ENCODE measurements around the gene OR1K1.

OR1K1 gene

GRCh38 chr9:122785269-122785668 lies 14.7 kb upstream of the OR1K1 start:
- Histone ChIP-seq H2BK120ac (ENCODE audit: low read depth, low read length) (no peak overlapping the region), H2AK5ac (ENCODE audit: low read length, severe bottlenecking) (no peak overlapping the region), H2BK15ac (ENCODE audit: low read depth, poor library complexity, severe bottlenecking) (no peak overlapping the region), H3K4me1 (ENCODE audit: control insufficient read depth, insufficient read depth, low read depth, low read length) (no peaks in the 10 kb centered on the region), H3K4ac (ENCODE audit: low read depth in 1 of 2, low read length in 2 of 2) (no peak overlapping the region), H4K91ac (ENCODE audit: low read length) (no peak overlapping the region), H2BK12ac (ENCODE audit: low read length in 2 of 2) (no peak overlapping the region), H3K4me2 (ENCODE audit: low read length, poor library complexity, severe bottlenecking) (no peak overlapping the region), H3K27me3 (ENCODE audit: control insufficient read depth in 1 of 2, insufficient read depth in 1 of 2, low read length in 2 of 2) (peaks cover 0 to 5% of the 10 kb centered on the region in 2 experiments), H3K79me1 (replicated peaks; ENCODE audit: low read length, poor library complexity, severe bottlenecking) (no peaks in the 10 kb centered on the region), H3K18ac (ENCODE audit: low read depth in 1 of 2, low read length in 2 of 2) (no peak overlapping the region), H3K27ac (ENCODE audit: low read length, poor library complexity, severe bottlenecking) (no peak overlapping the region), H3K9me3 (ENCODE audit: control insufficient read depth, low read length) (no peaks in the 10 kb centered on the region), H2AFZ (ENCODE audit: low read depth, low read length) (no peak overlapping the region), H3K9ac (ENCODE audit: low read length) (no peak overlapping the region), H4K8ac (ENCODE audit: low read length) (no peak overlapping the region), H3K36me3 (ENCODE audit: control insufficient read depth in 1 of 2, insufficient read depth in 2 of 2, low read depth in 1 of 2, low read length in 2 of 2) (peaks cover 0 to 3% of the 10 kb centered on the region in 2 experiments), H3K4me3 (ENCODE audit: insufficient read depth in 1 of 2, low read depth in 1 of 2, low read length in 2 of 2) (no peak overlapping the region), H3K14ac (ENCODE audit: low read length in 2 of 2) (no peak overlapping the region), H2BK5ac (ENCODE audit: low read depth, low read length, poor library complexity, severe bottlenecking) (no peak overlapping the region), H3K23ac (ENCODE audit: low read length in 2 of 2) (no peak overlapping the region)
- DNase-seq = peak; percentile 34

GRCh38 chr9:122786338-122786737 lies 13.6 kb upstream of the OR1K1 start:
- Histone ChIP-seq H3K27ac (ENCODE audit: low read length, poor library complexity, severe bottlenecking) (no peak overlapping the region), H2BK120ac (ENCODE audit: low read depth, low read length) (no peak overlapping the region), H3K36me3 (ENCODE audit: control insufficient read depth in 1 of 2, insufficient read depth in 2 of 2, low read depth in 1 of 2, low read length in 2 of 2) (peaks cover 0 to 3% of the 10 kb centered on the region in 2 experiments), H4K91ac (ENCODE audit: low read length) (no peak overlapping the region), H3K4me3 (ENCODE audit: insufficient read depth in 1 of 2, low read depth in 1 of 2, low read length in 2 of 2) (no peak overlapping the region), H3K79me1 (replicated peaks; ENCODE audit: low read length, poor library complexity, severe bottlenecking) (no peaks in the 10 kb centered on the region), H3K4ac (ENCODE audit: low read depth in 1 of 2, low read length in 2 of 2) (no peak overlapping the region), H3K9me3 (ENCODE audit: control insufficient read depth, low read length) (no peaks in the 10 kb centered on the region), H3K23ac (ENCODE audit: low read length in 2 of 2) (no peak overlapping the region), H3K27me3 (ENCODE audit: control insufficient read depth in 1 of 2, insufficient read depth in 1 of 2, low read length in 2 of 2) (peaks cover 0 to 5% of the 10 kb centered on the region in 2 experiments), H2BK5ac (ENCODE audit: low read depth, low read length, poor library complexity, severe bottlenecking) (no peak overlapping the region), H3K18ac (ENCODE audit: low read depth in 1 of 2, low read length in 2 of 2) (no peak overlapping the region), H2AFZ (ENCODE audit: low read depth, low read length) (no peak overlapping the region), H2BK12ac (ENCODE audit: low read length in 2 of 2) (no peak overlapping the region), H3K9ac (ENCODE audit: low read length) (no peak overlapping the region), H4K8ac (ENCODE audit: low read length) (no peak overlapping the region), H2AK5ac (ENCODE audit: low read length, severe bottlenecking) (no peak overlapping the region), H3K4me1 (ENCODE audit: control insufficient read depth, insufficient read depth, low read depth, low read length) (no peaks in the 10 kb centered on the region), H2BK15ac (ENCODE audit: low read depth, poor library complexity, severe bottlenecking) (no peak overlapping the region), H3K14ac (ENCODE audit: low read length in 2 of 2) (no peak overlapping the region), H3K4me2 (ENCODE audit: low read length, poor library complexity, severe bottlenecking) (no peak overlapping the region)
- no peak for DNase-seq
- 85% methylated on average over 3 of the region's 4 CpGs for WGBS

- Histone ChIP-seq H3K27me3 (ENCODE audit: control insufficient read depth in 1 of 2, insufficient read depth in 1 of 2, low read length in 2 of 2) (peaks cover 0 to 11% of the 10 kb centered on the region in 2 experiments), H3K9me3 (ENCODE audit: control insufficient read depth, low read length) (no peaks in the 10 kb centered on the region), H2AK5ac (ENCODE audit: low read length, severe bottlenecking) (no peak within 1 kb of the TSS), H3K4me3 (ENCODE audit: insufficient read depth in 1 of 2, low read depth in 1 of 2, low read length in 2 of 2) (no peak within 1 kb of the TSS), H3K4me1 (ENCODE audit: control insufficient read depth, insufficient read depth, low read depth, low read length) (no peaks in the 10 kb centered on the region), H2BK15ac (ENCODE audit: low read depth, poor library complexity, severe bottlenecking) (no peak within 1 kb of the TSS), H3K23ac (ENCODE audit: low read length in 2 of 2) (no peak within 1 kb of the TSS), H3K14ac (ENCODE audit: low read length in 2 of 2) (no peak within 1 kb of the TSS), H3K18ac (ENCODE audit: low read depth in 1 of 2, low read length in 2 of 2) (no peak within 1 kb of the TSS), H3K9ac (ENCODE audit: low read length) (no peak within 1 kb of the TSS), H3K4ac (ENCODE audit: low read depth in 1 of 2, low read length in 2 of 2) (no peak within 1 kb of the TSS), H2BK12ac (ENCODE audit: low read length in 2 of 2) (no peak within 1 kb of the TSS), H2AFZ (ENCODE audit: low read depth, low read length) (no peak within 1 kb of the TSS), H4K8ac (ENCODE audit: low read length) (no peak within 1 kb of the TSS), H2BK120ac (ENCODE audit: low read depth, low read length) (no peak within 1 kb of the TSS), H3K4me2 (ENCODE audit: low read length, poor library complexity, severe bottlenecking) (no peak within 1 kb of the TSS), H3K27ac (ENCODE audit: low read length, poor library complexity, severe bottlenecking) (no peak within 1 kb of the TSS), H4K91ac (ENCODE audit: low read length) (no peak within 1 kb of the TSS), H3K36me3 (ENCODE audit: control insufficient read depth in 1 of 2, insufficient read depth in 2 of 2, low read depth in 1 of 2, low read length in 2 of 2) (peaks cover 0 to 3% of the 10 kb centered on the region in 2 experiments), H2BK5ac (ENCODE audit: low read depth, low read length, poor library complexity, severe bottlenecking) (no peak within 1 kb of the TSS), H3K79me1 (replicated peaks; ENCODE audit: low read length, poor library complexity, severe bottlenecking) (no peaks in the 10 kb centered on the region)
- no peak for DNase-seq
- 90% methylated on average over 12 of the region's 12 CpGs for WGBS
Measured at GRCh38 chr9:122788831-122789230, 11.1 kb upstream of the OR1K1 start, which contains the start of gene OR5C1. Gene OR5C1, plus strand, starts transcription at chr9:122788933. Its CDS starts 0 bp downstream, at chr9:122788933.

- no peak overlapping the region for H3K9ac ChIP-seq (ENCODE audit: low read length)
Measured at GRCh38 chr9:122789256-122790046, 10.5 kb upstream of the OR1K1 start.

More at GRCh38 chr9:122789256-122790046, 10.5 kb upstream of the OR1K1 start:
- Histone ChIP-seq H3K14ac (ENCODE audit: low read length in 2 of 2) (no peak overlapping the region), H2BK15ac (ENCODE audit: low read depth, poor library complexity, severe bottlenecking) (no peak overlapping the region), H2AK5ac (ENCODE audit: low read length, severe bottlenecking) (no peak overlapping the region), H3K4me2 (ENCODE audit: low read length, poor library complexity, severe bottlenecking) (no peak overlapping the region), H3K18ac (ENCODE audit: low read depth in 1 of 2, low read length in 2 of 2) (no peak overlapping the region), H2BK12ac (ENCODE audit: low read length in 2 of 2) (no peak overlapping the region), H3K79me1 (replicated peaks; ENCODE audit: low read length, poor library complexity, severe bottlenecking) (no peaks in the 10 kb centered on the region), H4K8ac (ENCODE audit: low read length) (no peak overlapping the region), H3K4me3 (ENCODE audit: insufficient read depth in 1 of 2, low read depth in 1 of 2, low read length in 2 of 2) (no peak overlapping the region), H3K36me3 (ENCODE audit: control insufficient read depth in 1 of 2, insufficient read depth in 2 of 2, low read depth in 1 of 2, low read length in 2 of 2) (peaks cover 0 to 3% of the 10 kb centered on the region in 2 experiments), H3K9me3 (ENCODE audit: control insufficient read depth, low read length) (no peaks in the 10 kb centered on the region), H2BK5ac (ENCODE audit: low read depth, low read length, poor library complexity, severe bottlenecking) (no peak overlapping the region), H3K27ac (ENCODE audit: low read length, poor library complexity, severe bottlenecking) (no peak overlapping the region), H4K91ac (ENCODE audit: low read length) (no peak overlapping the region), H3K23ac (ENCODE audit: low read length in 2 of 2) (no peak overlapping the region), H2AFZ (ENCODE audit: low read depth, low read length) (no peak overlapping the region), H2BK120ac (ENCODE audit: low read depth, low read length) (no peak overlapping the region), H3K4ac (ENCODE audit: low read depth in 1 of 2, low read length in 2 of 2) (no peak overlapping the region), H3K27me3 (ENCODE audit: control insufficient read depth in 1 of 2, insufficient read depth in 1 of 2, low read length in 2 of 2) (peaks cover 0 to 10% of the 10 kb centered on the region in 2 experiments), H3K4me1 (ENCODE audit: control insufficient read depth, insufficient read depth, low read depth, low read length) (no peaks in the 10 kb centered on the region)
- 90% methylated on average over 26 of the region's 28 CpGs for WGBS
- no peak for DNase-seq

Measured in mesenchymal stem cell (in vitro differentiated cells and primary cell).